Neuronal stem cell (in vitro differentiated cells): ENCODE data around the gene ODF4.

Source experiments
- DNase-seq: peaks from one replicate; pipeline ENCODE4 v3.0.0-alpha.2; 2013; ENCODE audit warnings: low spot score
- H2AFZ ChIP-seq: one replicate; pipeline ENCODE4 v1.6.1; 2013; ENCODE audit warnings: mild to moderate bottlenecking, low read length, inconsistent platforms
- H2AK5ac ChIP-seq: 2 replicates; pipeline ENCODE4 v1.6.1; 2013; ENCODE audit warnings: low read depth, mild to moderate bottlenecking, inconsistent platforms, low read length, moderate library complexity, mixed read lengths
- H2BK120ac ChIP-seq: 2 replicates; pipeline ENCODE4 v1.6.1; 2013; ENCODE audit warnings: low read depth, mild to moderate bottlenecking, inconsistent platforms, low read length, moderate library complexity, mixed read lengths
- H2BK12ac ChIP-seq: one replicate; pipeline ENCODE4 v1.6.1; 2013; ENCODE audit warnings: low read length, inconsistent platforms
- H2BK15ac ChIP-seq: 2 replicates; pipeline ENCODE4 v1.6.1; 2013; ENCODE audit warnings: mild to moderate bottlenecking, low read length, inconsistent platforms, mixed read lengths
- H2BK5ac ChIP-seq: one replicate; pipeline ENCODE4 v1.6.1; 2013; ENCODE audit warnings: inconsistent platforms, mild to moderate bottlenecking, low read length, moderate library complexity
- H3K14ac ChIP-seq: one replicate; pipeline ENCODE4 v1.6.1; 2013; ENCODE audit warnings: low read length, inconsistent platforms
- H3K18ac ChIP-seq: 2 replicates; pipeline ENCODE4 v1.6.1; 2013; ENCODE audit warnings: low read length, inconsistent platforms
- H3K23ac ChIP-seq: 2 replicates; pipeline ENCODE4 v1.6.1; 2013; ENCODE audit warnings: low read depth, mild to moderate bottlenecking, mixed read lengths, low read length, inconsistent platforms; ENCODE audit not compliant: poor library complexity
- H3K27ac ChIP-seq: replicated peaks from 3 replicates; pipeline ENCODE4 v1.5.1; 2013; ENCODE audit warnings: low read length, inconsistent platforms
- H3K27me3 ChIP-seq, 3 experiments: 2 replicates each; pipeline ENCODE4 v1.6.1; 2013; ENCODE audit warnings: low read length in 3 of 3, mild to moderate bottlenecking in 2 of 3, inconsistent platforms in 1 of 3, low read depth in 1 of 3, mixed read lengths in 1 of 3, moderate library complexity in 1 of 3; ENCODE audit not compliant: control insufficient read depth in 3 of 3, insufficient read depth in 3 of 3
- H3K36me3 ChIP-seq, 2 donors: replicated peaks in 1 of 2; 2 replicates each; pipeline ENCODE4 v1.6.1; 2013; ENCODE audit warnings: low read length in 2 of 2; ENCODE audit not compliant: control insufficient read depth in 2 of 2, insufficient read depth in 2 of 2
- H3K4ac ChIP-seq: 2 replicates; pipeline ENCODE4 v1.6.1; 2013; ENCODE audit warnings: inconsistent platforms, mild to moderate bottlenecking, low read length, moderate library complexity
- H3K4me1 ChIP-seq, 2 donors: 1 replicate in 1 of 2; 2 replicates in 1 of 2; pipeline ENCODE4 v1.6.1; 2013; ENCODE audit warnings: low read length in 2 of 2, low read depth in 1 of 2; ENCODE audit not compliant: control insufficient read depth in 2 of 2, insufficient read depth in 1 of 2
- H3K4me2 ChIP-seq: one replicate; pipeline ENCODE4 v1.6.1; 2013; ENCODE audit warnings: mild to moderate bottlenecking, low read length, inconsistent platforms; ENCODE audit not compliant: insufficient read depth, poor library complexity, severe bottlenecking
- H3K4me3 ChIP-seq, 2 donors: 2 replicates each; pipeline ENCODE4 v1.5.1; 2013; ENCODE audit warnings: low read length in 2 of 2, mild to moderate bottlenecking in 2 of 2, inconsistent platforms in 1 of 2, moderate library complexity in 1 of 2
- H3K79me1 ChIP-seq: one replicate; pipeline ENCODE4 v1.6.1; 2013; ENCODE audit warnings: low read depth, mild to moderate bottlenecking, inconsistent platforms, low read length, moderate library complexity
- H3K9ac ChIP-seq: one replicate; pipeline ENCODE4 v1.6.1; 2013; ENCODE audit warnings: mild to moderate bottlenecking, low read depth, low read length, inconsistent platforms; ENCODE audit not compliant: poor library complexity
- H3K9me3 ChIP-seq, 2 donors: replicated peaks in 1 of 2; 2 replicates each; pipeline versions ENCODE3 to v1.6.1; 2013; ENCODE audit warnings: low read length in 2 of 2, mild to moderate bottlenecking in 2 of 2, inconsistent platforms in 1 of 2, low read depth in 1 of 2, mixed read lengths in 1 of 2, moderate library complexity in 1 of 2; ENCODE audit not compliant: control insufficient read depth in 2 of 2, insufficient read depth in 1 of 2
- H4K8ac ChIP-seq: one replicate; pipeline ENCODE4 v1.6.1; 2013; ENCODE audit warnings: low read depth, mild to moderate bottlenecking, inconsistent platforms, low read length, moderate library complexity
- H4K91ac ChIP-seq: one replicate; pipeline ENCODE4 v1.6.1; 2013; ENCODE audit warnings: low read length, low read depth, mild to moderate bottlenecking, inconsistent platforms; ENCODE audit not compliant: poor library complexity
- WGBS, 2 donors: extraction: QIAGEN DNeasy Blood & Tissue Kit; methylation state at CpG; one replicate each; pipeline ENCODE4 v1.1.7; 2013; ENCODE audit warnings: missing lambda C conversion rate in 2 of 2, mixed read lengths in 1 of 2; ENCODE audit not compliant: insufficient read length in 2 of 2, insufficient replicate concordance in 1 of 2; ENCODE audit errors: extremely low coverage in 2 of 2; 5-methylcytosine and 5-hydroxymethylcytosine counted together

The ODF4 gene

GRCh38 chr17:8350339-8350738, 10.7 kb downstream of the ODF4 start:
- Histone ChIP-seq H3K9ac (no peak overlapping the region), H2BK15ac (no peak overlapping the region), H2BK12ac (no peak overlapping the region), H3K18ac (no peak overlapping the region), H3K36me3 (no peaks in the 10 kb centered on the region), H3K23ac (no peak overlapping the region), H2AK5ac (no peak overlapping the region), H3K4me2 (no peak overlapping the region), H3K4me1 (peaks cover 2 to 8% of the 10 kb centered on the region in 2 donors), H2BK5ac (no peak overlapping the region), H4K91ac (no peak overlapping the region), H2BK120ac (no peak overlapping the region), H3K79me1 (no peaks in the 10 kb centered on the region), H3K4ac (no peak overlapping the region), H4K8ac (no peak overlapping the region), H3K4me3 (no peak overlapping the region), H3K27ac (no peak overlapping the region), H3K14ac (no peak overlapping the region), H2AFZ (no peak overlapping the region), H3K9me3 (no peaks in the 10 kb centered on the region), H3K27me3 (peaks cover 0 to 12% (median 0%) of the 10 kb centered on the region in 3 experiments)
- no CpG with 5 or more reads among the region's 7 CpGs for WGBS, 2 donors
- no peak for DNase-seq

GRCh38 chr17:8353736-8354135, 14.1 kb downstream of the ODF4 start:
- no peak overlapping the region for H2AFZ ChIP-seq
- no peak overlapping the region for H3K23ac ChIP-seq
- H4K8ac ChIP-seq: no peak overlapping the region
- no peak overlapping the region for H3K18ac ChIP-seq
- no peak overlapping the region for H3K27ac ChIP-seq
- no peak overlapping the region for H3K9ac ChIP-seq
- no peak overlapping the region for H3K14ac ChIP-seq
- no CpG with 5 or more reads among the region's 7 CpGs for WGBS, 2 donors
- H3K4me2 ChIP-seq: no peak overlapping the region
- no peak for DNase-seq
- H2BK5ac ChIP-seq: no peak overlapping the region
- H2BK15ac ChIP-seq: no peak overlapping the region
- H2AK5ac ChIP-seq: no peak overlapping the region
- H2BK12ac ChIP-seq: no peak overlapping the region
- no peak overlapping the region for H4K91ac ChIP-seq
- no peak overlapping the region for H2BK120ac ChIP-seq
- no peaks in the 10 kb centered on the region for H3K79me1 ChIP-seq
- peaks cover 2 to 8% of the 10 kb centered on the region in 2 donors for H3K4me1 ChIP-seq
- no peaks in the 10 kb centered on the region for H3K27me3 ChIP-seq
- no peaks in the 10 kb centered on the region for H3K36me3 ChIP-seq
- no peaks in the 10 kb centered on the region for H3K9me3 ChIP-seq
- H3K4me3 ChIP-seq: no peak overlapping the region
- H3K4ac ChIP-seq: no peak overlapping the region

DNA sequence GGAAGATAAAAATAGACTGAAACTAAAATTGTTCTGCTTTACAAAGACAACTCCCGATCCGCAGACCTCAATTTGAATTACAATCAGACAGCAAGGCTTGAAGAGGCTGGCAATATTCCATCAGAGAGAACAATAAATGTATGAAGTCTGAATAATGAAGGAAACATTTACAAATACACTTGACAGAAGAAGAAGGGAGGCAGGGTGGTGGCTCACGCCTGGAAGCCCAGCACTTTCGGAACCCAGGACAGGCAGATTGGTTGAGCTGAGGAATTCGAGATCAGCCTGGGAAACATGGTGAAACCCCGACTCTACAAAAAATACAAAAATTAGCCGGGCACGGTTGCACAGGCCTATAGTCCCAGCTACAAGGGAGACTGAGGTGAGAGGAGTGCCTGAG, 14.6 kb downstream of the ODF4 start:
- Histone ChIP-seq H3K4me1 (peaks cover 4 to 8% of the 10 kb centered on the region in 2 donors), H3K4ac (no peak overlapping the region), H2BK15ac (no peak overlapping the region), H3K27ac (no peak overlapping the region), H3K36me3 (no peaks in the 10 kb centered on the region), H2AFZ (no peak overlapping the region), H4K91ac (no peak overlapping the region), H3K79me1 (no peaks in the 10 kb centered on the region), H2AK5ac (no peak overlapping the region), H3K23ac (no peak overlapping the region), H2BK120ac (no peak overlapping the region), H3K9ac (no peak overlapping the region), H3K14ac (no peak overlapping the region), H3K4me2 (no peak overlapping the region), H3K27me3 (no peaks in the 10 kb centered on the region), H3K18ac (no peak overlapping the region), H2BK12ac (no peak overlapping the region), H4K8ac (no peak overlapping the region), H3K9me3 (no peaks in the 10 kb centered on the region), H2BK5ac (no peak overlapping the region), H3K4me3 (no peak overlapping the region)
- no peak for DNase-seq
- no CpG with 5 or more reads among the region's 8 CpGs for WGBS, 2 donors

- no peak overlapping the region for H4K8ac ChIP-seq
- H3K4me2 ChIP-seq: no peak overlapping the region
- no peaks in the 10 kb centered on the region for H3K27me3 ChIP-seq
- no peak overlapping the region for H4K91ac ChIP-seq
- no peak overlapping the region for H3K9ac ChIP-seq
- no peak for DNase-seq
- H2BK5ac ChIP-seq: no peak overlapping the region
- H2AK5ac ChIP-seq: no peak overlapping the region
- H3K9me3 ChIP-seq: no peaks in the 10 kb centered on the region
- no CpG with 5 or more reads among the region's 3 CpGs for WGBS, 2 donors
- H3K23ac ChIP-seq: no peak overlapping the region
- H3K4ac ChIP-seq: no peak overlapping the region
- H2BK120ac ChIP-seq: no peak overlapping the region
- H3K27ac ChIP-seq: no peak overlapping the region
- H3K4me3 ChIP-seq: no peak overlapping the region
- H3K18ac ChIP-seq: no peak overlapping the region
- H3K36me3 ChIP-seq: no peaks in the 10 kb centered on the region
- H3K14ac ChIP-seq: no peak overlapping the region
- H2BK12ac ChIP-seq: no peak overlapping the region
- no peaks in the 10 kb centered on the region for H3K79me1 ChIP-seq
- no peak overlapping the region for H2AFZ ChIP-seq
- H2BK15ac ChIP-seq: no peak overlapping the region
- H3K4me1 ChIP-seq: peaks cover 10 to 14% of the 10 kb centered on the region in 2 donors
Observed at GRCh38 chr17:8357910-8358309, 18.3 kb downstream of the ODF4 start.
